Body of pancreas (tissue), 4 donors: ENCODE measurements around the gene PLXNA1. TPM values are rescaled to one million over a fixed set of nuclear protein-coding genes. Genes with fewer than 3 reads are reported as not detected.

Experiments used
- ATAC-seq: fragments of 150-250 bp; one replicate; pipeline ENCODE4 v1.9.1; 2016
- DNase-seq, 4 donors: peaks; one replicate each; pipeline ENCODE4 v3.0.0-alpha.2; 2019
- H3K27ac ChIP-seq, 4 donors: fragments of 200-600 bp; sonication (generic); 1 replicate in 3 of 4; 2 replicates in 1 of 4; pipeline versions ENCODE4 v1.5.1 to v1.6.1; 2016 to 2019; ENCODE audit warnings: mild to moderate bottlenecking in 1 of 4, mixed read lengths in 1 of 4, moderate library complexity in 1 of 4
- H3K27me3 ChIP-seq, 2 donors: fragments of 200-600 bp; sonication (generic); one replicate each; pipeline ENCODE4 v1.6.0; 2016; ENCODE audit warnings: mild to moderate bottlenecking in 1 of 2
- H3K36me3 ChIP-seq, 2 donors: fragments of 200-600 bp; sonication (generic); replicated peaks in 1 of 2; 2 replicates each; pipeline ENCODE4 v1.5.1; 2016; ENCODE audit warnings: low read depth in 2 of 2; ENCODE audit not compliant: insufficient read depth in 1 of 2
- H3K4me1 ChIP-seq: fragments of 200-600 bp; sonication (generic); one replicate; pipeline ENCODE4 v1.6.0; 2016
- H3K4me3 ChIP-seq, 2 donors: fragments of 200-600 bp; sonication (generic); 1 replicate in 1 of 2; 2 replicates in 1 of 2; pipeline ENCODE4 v1.5.1; 2016 to 2019
- H3K9me3 ChIP-seq, 3 donors: fragments of 200-600 bp; sonication (generic); 1 replicate in 2 of 3; 2 replicates in 1 of 3; pipeline ENCODE4 v1.5.1; 2016
- POLR2A ChIP-seq, 3 donors: fragments of 450-650 bp; IDR thresholded peaks; one replicate each; pipeline ENCODE4 v1.6.1; 2016; ENCODE audit warnings: antibody characterized with exemption in 3 of 3, mild to moderate bottlenecking in 2 of 3
- WGBS, 2 donors: methylation state at CpG; one replicate each; pipeline ENCODE4 v1.1.5; 2017; 5-methylcytosine and 5-hydroxymethylcytosine counted together
- intact Hi-C: fragments of 100-400 bp; cut with DNase I; formaldehyde crosslinking; loops from one replicate; pipeline ENCODE4 v1.15.1; 2023
- total RNA-seq, 2 donors: library from RNA; depleted of rRNA; stranded (reverse); fragments of >200 nt; gene quantifications; one replicate each; pipeline ENCODE4 v1.1.0, GENCODE V29; 2016
- TF ChIP-seq, protein P1 (sequence below), 7 experiments: fragments of 450-650 bp in 4 of 7; fragments of 200-600 bp in 3 of 7; sonication (generic) in 3 of 7; IDR thresholded peaks; one replicate each; pipeline ENCODE4 v1.5.1; 2016 to 2019; ENCODE audit warnings: antibody characterized with exemption in 7 of 7

Gene PLXNA1
- total RNA-seq, 2 donors from 2014 or later = 13.2 to 25.1 TPM

DNA sequence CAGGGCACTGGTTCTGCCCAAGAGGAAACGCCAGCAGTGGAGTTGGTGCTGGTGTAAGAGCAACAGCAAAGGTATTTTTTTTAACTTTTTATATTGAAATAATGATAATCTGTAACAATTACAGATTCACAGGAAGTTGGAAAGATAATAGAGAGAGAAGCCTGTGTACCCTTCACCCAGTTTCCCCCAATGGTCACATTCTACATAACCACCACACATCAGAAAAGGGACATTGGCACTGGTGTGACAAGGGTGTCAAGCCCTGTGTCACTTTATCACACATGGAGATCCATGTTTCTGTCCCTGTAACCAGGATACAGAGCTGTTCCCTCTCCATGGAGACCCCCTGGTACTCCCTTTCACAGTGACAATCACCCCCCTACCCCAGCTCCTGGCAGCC, 9.1 kb upstream of the PLXNA1 start:
- Histone ChIP-seq H3K36me3 (no peaks in the 10 kb centered on the region), H3K27me3 (no peaks in the 10 kb centered on the region), H3K27ac (no peak overlapping the region), H3K4me1 (no peaks in the 10 kb centered on the region), H3K9me3 (peaks cover 0 to 4% (median 0%) of the 10 kb centered on the region in 3 donors), H3K4me3 (no peak overlapping the region)
- intact Hi-C loops = no loop called here
- 100% methylated on average over 1 of the region's 1 CpG for WGBS, 2 donors
- no peak for DNase-seq
- TF ChIP-seq POLR2A (IDR thresholded peaks at IDR 0.05) = no peak
- TF ChIP-seq, protein P1, sequence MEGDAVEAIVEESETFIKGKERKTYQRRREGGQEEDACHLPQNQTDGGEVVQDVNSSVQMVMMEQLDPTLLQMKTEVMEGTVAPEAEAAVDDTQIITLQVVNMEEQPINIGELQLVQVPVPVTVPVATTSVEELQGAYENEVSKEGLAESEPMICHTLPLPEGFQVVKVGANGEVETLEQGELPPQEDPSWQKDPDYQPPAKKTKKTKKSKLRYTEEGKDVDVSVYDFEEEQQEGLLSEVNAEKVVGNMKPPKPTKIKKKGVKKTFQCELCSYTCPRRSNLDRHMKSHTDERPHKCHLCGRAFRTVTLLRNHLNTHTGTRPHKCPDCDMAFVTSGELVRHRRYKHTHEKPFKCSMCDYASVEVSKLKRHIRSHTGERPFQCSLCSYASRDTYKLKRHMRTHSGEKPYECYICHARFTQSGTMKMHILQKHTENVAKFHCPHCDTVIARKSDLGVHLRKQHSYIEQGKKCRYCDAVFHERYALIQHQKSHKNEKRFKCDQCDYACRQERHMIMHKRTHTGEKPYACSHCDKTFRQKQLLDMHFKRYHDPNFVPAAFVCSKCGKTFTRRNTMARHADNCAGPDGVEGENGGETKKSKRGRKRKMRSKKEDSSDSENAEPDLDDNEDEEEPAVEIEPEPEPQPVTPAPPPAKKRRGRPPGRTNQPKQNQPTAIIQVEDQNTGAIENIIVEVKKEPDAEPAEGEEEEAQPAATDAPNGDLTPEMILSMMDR (IDR thresholded peaks at IDR 0.05) = no peak
- ATAC-seq = no peak

DNA sequence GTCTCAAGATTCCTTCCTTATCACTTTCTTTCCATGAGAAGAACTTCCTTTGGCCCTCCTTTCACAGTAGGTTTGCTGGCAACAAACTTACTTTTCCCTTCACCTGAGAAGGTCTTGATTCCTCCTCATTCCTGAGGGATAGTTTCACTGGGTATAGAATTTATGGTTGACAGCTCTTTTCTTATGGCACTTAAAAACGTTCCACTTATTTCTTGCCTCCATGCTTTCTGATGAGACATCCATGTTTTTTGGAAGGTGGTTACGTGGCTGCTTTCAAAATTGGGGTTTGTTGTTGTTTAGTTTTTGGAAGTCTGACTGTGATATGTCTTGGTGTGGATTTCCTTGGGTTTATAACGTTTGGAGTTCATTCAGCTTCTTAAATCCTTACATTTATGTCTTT, 8.2 kb upstream of the PLXNA1 start:
- no peaks in the 10 kb centered on the region for H3K36me3 ChIP-seq
- TF ChIP-seq, protein P1 (IDR thresholded peaks at IDR 0.05) = no peak
- TF ChIP-seq POLR2A (IDR thresholded peaks at IDR 0.05) = no peak
- no peaks in the 10 kb centered on the region for H3K4me1 ChIP-seq
- DNase-seq = no peak
- no peak overlapping the region for H3K4me3 ChIP-seq
- ATAC-seq = no peak
- intact Hi-C loops = no loop called here
- WGBS, 2 donors = 53% methylated on average over 3 of the region's 3 CpGs
- H3K27ac ChIP-seq = no peak overlapping the region
- H3K9me3 ChIP-seq = peaks cover 0 to 4% (median 0%) of the 10 kb centered on the region in 3 donors
- no peaks in the 10 kb centered on the region for H3K27me3 ChIP-seq

DNA sequence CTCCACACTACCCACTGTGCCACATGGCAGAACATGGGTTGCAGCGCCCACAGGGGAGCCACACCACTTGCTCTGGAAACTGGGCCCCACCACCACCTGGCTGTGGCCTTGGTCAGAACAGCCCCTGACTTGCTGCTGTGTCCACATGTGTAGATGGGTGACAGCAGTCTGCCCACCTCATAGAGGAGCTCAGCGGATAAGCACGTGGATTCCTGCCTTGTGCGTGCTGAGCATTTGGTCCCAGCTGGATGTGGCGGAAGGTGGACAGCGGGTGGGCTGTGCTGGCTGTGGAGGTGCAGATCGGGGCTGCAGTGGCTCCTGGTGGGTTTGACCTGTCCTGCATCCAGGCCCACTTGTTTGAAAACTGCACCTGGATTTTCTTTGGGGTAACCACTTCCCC, 6.0 kb upstream of the PLXNA1 start:
- DNase-seq (no peak), ATAC-seq (no peak)
- Histone ChIP-seq H3K27ac (no peak overlapping the region), H3K4me1 (peaks cover 2% of the 10 kb centered on the region), H3K9me3 (peaks cover 0 to 4% (median 0%) of the 10 kb centered on the region in 3 donors), H3K4me3 (no peak overlapping the region), H3K36me3 (no peaks in the 10 kb centered on the region), H3K27me3 (no peaks in the 10 kb centered on the region)
- TF ChIP-seq, protein P1 (IDR thresholded peaks at IDR 0.05) = no peak
- TF ChIP-seq POLR2A (IDR thresholded peaks at IDR 0.05) = no peak
- WGBS, 2 donors = 90 to 92% methylated on average over 2 to 7 of the region's 7 CpGs
- intact Hi-C loops = no loop called here

DNA sequence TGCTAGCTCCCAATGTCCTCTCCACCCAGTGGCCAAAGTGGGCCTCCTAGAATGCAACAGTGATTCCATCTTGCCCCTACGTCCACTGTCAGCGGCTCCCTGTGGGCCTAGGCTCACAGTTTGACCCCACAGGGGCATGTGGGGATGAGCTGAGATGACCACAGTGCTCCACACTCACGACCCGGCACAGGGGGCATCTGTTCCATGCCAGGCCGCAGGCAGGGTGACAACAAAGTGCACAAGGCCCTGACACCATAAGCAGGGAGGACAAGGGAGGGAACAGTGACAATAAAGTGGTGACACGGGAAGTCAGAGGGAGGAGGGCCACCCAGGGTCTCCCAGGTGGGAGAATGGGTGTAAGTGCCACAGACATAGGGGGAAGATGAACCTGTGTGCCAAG, 5.1 kb upstream of the PLXNA1 start:
- H3K27ac ChIP-seq = no peak overlapping the region
- no peaks in the 10 kb centered on the region for H3K27me3 ChIP-seq
- intact Hi-C loops = no loop called here
- H3K36me3 ChIP-seq = no peaks in the 10 kb centered on the region
- H3K4me1 ChIP-seq = peaks cover 10% of the 10 kb centered on the region
- 79 to 88% methylated on average over 6 of the region's 6 CpGs for WGBS, 2 donors
- TF ChIP-seq, protein P1 (IDR thresholded peaks at IDR 0.05) = no peak
- no peak for TF ChIP-seq POLR2A (IDR thresholded peaks at IDR 0.05)
- no peak overlapping the region for H3K4me3 ChIP-seq
- DNase-seq = no peak
- peaks cover 0 to 4% (median 0%) of the 10 kb centered on the region in 3 donors for H3K9me3 ChIP-seq
- no peak for ATAC-seq

DNA sequence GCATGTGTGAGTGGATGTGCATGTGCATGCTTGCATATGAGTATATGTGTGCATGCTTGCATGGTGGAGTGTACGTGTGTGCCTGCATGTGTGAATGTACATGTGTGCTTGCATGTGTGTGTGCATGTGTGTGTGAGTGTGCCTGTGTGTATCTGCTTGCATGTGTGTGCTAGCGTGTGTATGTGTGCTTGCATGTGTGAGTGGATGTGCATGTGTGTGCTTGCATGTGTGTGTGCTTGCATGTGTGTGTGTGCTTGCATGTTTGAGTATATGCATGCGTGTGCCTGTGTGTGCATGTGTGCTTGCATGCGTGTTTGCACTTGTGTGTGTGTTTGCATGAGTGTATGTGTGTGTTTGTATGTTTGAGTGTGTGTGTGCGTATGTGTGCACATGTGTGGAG, 4.6 kb upstream of the PLXNA1 start:
- intact Hi-C loops = no loop called here
- H3K9me3 ChIP-seq = peaks cover 0 to 4% (median 0%) of the 10 kb centered on the region in 3 donors
- H3K4me1 ChIP-seq = peaks cover 10% of the 10 kb centered on the region
- TF ChIP-seq, protein P1 (IDR thresholded peaks at IDR 0.05) = no peak
- TF ChIP-seq POLR2A (IDR thresholded peaks at IDR 0.05) = no peak
- no peaks in the 10 kb centered on the region for H3K27me3 ChIP-seq
- WGBS, 2 donors = 71 to 77% methylated on average over 5 of the region's 5 CpGs
- DNase-seq (no peak), ATAC-seq (no peak)
- H3K36me3 ChIP-seq = no peaks in the 10 kb centered on the region
- no peak overlapping the region for H3K4me3 ChIP-seq
- no peak overlapping the region for H3K27ac ChIP-seq
